Cerebellar nuclear complex (tissue), 1 donor: ENCODE data around the gene ALKBH2.
A peak's percentile ranks its signal among the peaks of the same experiment; 100 is the strongest.

Experiments
- DNase-seq, 2 experiments: peaks; one replicate each; lab custom pipeline; 2025; lab: John Stamatoyannopoulos, UW

The ALKBH2 gene

DNA sequence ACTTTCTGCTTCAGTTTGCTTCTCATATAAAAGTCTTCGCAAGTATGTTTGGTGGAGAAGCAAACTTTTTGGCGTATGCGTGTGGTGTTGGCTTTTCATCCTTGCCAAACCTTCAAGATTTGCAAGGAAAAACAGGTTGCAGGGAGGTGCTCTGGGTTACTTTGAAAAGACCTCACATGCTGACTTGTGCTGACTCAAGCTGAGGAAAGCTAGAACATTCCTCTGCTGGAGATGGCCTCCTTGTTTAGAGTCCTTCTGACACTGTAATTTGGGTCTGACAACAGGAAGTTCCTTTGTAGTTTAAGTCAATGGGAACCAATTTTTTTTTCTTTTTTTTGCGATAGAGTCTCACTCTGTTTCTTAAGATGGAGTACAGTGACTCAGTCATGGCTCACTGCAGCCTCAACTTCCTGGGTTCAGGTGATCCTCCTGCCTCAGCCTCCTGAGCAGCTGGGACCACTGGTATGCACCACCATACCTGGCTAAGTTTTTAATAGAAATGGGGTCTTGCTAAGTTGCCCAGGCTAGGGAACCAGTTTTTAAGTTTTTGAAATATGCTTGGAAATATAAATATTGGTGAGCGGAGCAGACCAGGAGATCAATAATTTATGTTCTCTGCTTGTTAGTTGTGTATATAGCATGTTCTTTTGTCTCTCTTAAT lies 20.5 kb upstream of the ALKBH2 start:
- no peak for DNase-seq

DNA sequence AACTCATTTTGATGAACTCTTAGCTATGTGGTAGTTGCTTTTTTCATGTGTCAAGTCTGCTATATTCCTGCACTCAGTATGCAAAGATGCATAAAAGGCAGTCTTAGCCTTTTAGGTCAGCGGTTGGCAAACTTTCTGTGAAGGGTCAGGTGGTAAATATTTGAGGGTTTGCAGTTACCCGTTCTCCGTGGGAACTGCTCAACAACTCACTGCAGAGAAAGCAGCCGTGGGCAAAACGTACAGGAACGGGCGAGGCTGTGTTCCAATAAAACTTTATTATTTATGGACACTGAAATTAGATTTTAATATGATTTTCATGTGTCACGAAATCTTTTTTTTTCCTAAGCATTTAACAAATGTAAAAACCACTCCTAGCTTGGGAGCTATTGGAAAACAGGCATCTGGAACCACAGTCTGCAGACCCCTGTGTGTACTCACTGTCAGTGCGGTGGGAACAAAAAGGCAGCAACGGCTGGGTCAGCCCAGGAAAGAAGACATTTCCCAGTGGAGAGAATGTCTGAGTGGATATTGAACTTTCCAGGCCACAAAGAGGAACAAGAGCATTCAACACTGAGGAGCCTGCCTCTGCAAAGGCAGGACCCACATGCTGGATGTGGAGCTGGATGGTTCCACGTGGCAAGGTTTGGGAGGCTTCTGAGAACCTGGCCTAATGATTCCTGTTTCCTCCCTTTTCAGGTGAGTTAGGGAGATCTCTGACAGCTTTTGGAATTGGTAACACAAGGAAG lies 19.6 kb upstream of the ALKBH2 start:
- no peak for DNase-seq

GRCh38 chr12:109110988-109111495 lies 17.8 kb upstream of the ALKBH2 start:
- no peak for DNase-seq

- DNase-seq, result no peak
Observed at GRCh38 chr12:109109746-109110350, 16.6 kb upstream of the ALKBH2 start.

DNA sequence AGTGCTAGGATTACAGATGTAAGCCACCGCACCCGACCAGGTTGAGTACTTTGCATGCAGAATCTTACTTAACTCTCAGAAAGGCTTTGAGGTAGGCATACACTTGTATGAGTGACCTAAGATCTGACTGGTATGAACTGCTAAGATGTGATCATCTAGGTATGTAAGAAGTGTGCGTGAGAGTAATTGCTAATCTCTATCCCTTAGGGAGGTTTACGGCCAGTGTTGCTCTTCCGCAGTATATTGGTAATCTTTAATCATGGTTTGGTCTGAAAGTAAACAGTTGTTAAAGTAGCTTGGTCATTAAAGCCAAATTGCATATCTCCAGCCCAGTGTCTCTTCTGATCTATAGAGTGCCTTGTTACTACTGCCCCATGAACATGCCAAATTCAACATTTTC lies 11.9 kb upstream of the ALKBH2 start:
- no peak for DNase-seq

DNA sequence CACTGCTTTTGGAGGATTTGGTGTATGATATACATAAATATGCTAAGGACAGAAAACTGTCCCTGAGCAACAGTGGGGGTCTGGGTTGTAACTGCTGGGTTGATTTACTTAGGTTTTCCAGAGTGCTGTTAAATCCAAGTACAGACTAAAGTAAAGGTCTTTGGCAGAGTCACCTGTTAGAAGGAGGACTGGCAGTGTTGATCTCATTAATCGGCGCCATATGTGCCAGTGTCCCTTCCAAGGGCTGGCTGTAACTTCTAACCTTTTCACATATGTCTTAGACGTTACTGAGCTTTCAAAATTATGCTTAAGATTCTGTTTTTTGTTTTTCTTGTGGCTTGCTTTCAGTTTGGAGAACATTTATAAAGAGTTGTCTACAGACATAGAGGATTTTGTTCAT lies 9.2 kb upstream of the ALKBH2 start:
- DNase-seq, result peak in 1 of 2 experiments; percentile 23

DNA sequence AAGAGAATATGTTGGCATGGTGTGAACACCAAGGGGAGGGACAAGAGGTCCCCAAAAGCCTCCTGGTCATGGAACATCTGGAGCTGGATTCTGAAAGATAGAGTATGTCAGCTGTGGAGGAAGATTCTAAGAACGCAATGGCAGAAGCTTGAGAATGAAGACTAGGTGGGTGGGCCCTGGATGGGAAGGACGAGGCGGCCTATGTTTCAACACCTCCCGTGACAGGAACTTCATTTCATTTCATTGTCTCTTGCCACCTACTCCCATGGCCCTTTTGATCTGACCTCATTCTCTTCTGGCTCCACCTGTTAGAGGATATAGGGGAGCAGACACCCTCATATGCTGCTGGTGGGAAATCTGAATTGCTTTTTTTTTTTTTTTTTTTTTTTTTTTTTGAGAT lies 7.5 kb upstream of the ALKBH2 start:
- no peak for DNase-seq

- no peak for DNase-seq
Observed at GRCh38 chr12:109099431-109100020, 6.3 kb upstream of the ALKBH2 start.

- no peak for DNase-seq
Observed at GRCh38 chr12:109098651-109099050, 5.4 kb upstream of the ALKBH2 start.

DNA sequence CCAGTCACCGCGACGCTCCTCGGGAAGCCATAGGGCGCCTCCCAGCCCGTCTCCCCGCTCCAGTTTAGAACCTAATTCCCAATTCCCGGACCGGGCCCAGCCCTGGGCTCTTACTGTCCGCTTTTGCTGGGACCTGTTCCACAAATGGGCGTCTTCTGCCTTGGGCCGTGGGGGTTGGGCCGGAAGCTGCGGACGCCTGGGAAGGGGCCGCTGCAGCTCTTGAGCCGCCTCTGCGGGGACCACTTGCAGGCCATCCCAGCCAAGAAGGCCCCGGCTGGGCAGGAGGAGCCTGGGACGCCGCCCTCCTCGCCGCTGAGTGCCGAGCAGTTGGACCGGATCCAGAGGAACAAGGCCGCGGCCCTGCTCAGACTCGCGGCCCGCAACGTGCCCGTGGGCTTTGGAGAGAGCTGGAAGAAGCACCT lies 4.9 kb upstream of the ALKBH2 start:
- DNase-seq, result no peak

DNA sequence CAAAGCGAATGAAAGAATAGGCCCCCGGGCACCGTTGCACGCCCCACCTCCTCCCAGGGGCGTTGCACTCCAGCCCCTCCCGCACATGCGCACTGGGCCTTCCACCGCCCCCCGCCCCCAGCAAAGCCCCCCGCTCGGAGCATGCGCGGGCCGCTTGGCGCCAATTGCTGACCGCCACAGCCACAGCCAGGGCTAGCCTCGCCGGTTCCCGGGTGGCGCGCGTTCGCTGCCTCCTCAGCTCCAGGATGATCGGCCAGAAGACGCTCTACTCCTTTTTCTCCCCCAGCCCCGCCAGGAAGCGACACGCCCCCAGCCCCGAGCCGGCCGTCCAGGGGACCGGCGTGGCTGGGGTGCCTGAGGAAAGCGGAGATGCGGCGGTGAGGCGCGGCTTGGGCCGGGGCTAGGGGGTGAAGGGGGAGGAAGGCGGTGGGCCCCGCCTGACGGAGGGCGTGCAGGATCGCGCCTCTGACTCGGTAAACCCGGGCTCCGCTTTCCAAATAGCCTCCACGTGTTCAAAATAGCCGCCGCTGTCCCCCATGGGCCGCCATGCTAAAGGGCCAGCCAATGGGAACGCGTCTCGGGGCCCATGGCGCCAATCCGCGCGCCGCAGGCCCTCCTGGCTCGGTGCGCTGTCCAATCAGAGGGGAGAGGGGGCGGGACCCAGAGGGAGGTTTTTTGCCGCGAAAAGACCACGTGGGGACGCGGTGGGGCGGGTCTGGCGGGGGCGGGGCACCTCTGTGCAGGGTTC lies 4.3 kb upstream of the ALKBH2 start, which contains the start of gene UNG:
TSS of gene UNG (plus strand) at position 163 of the 748 bp plus-strand sequence. CDS start at position 246, 83 bp downstream.
- DNase-seq, result peak; percentile 55 to 92

- no peak for DNase-seq
Observed at GRCh38 chr12:109097140-109097434, 3.8 kb upstream of the ALKBH2 start.

DNA sequence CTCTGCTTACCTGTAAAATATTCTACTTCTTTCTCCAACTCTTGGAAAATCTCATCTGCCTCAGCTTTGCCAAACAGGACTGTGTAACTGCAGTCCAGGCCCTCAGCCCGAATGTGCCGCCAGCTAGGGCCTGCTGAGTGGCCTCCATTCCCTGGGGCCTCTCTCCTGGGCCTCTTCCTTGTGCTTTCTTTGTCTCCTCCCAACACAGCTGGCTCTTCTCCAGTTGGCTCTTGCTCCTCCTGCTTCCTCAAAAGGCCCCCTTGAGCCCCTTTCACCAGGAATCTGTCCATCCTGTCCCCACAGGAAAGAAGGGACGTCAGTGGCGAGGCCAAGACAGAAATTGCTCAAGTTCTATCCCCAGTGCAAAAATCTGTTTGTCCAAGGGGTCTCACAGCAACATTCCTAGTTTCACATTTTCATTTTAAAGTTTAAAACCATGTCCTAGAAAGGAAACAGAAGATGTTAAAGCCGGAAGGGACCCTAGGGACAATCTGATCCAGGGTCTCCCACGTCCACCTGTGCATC lies 713 bp downstream of the ALKBH2 start:
- no peak for DNase-seq

DNA sequence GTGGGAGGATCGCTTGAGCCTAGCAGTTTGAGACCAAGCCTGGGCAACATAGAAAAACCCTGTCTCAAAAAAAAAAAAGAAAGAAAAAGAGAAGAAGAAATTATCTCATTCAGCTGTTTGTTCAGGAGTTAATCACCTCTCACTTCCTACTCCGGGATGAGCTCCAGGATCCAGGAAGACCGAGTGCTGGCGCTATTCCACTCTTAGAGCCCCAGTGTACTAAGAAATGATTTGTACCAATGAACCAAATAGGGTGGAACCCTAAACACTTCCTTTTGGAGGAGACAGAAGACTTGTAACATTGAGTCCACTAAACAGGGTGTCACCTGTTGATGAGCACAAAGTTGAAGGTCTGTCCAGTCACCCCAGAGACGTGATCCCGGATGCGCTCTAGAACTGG lies 3.6 kb downstream of the ALKBH2 start:
- no peak for DNase-seq

DNA sequence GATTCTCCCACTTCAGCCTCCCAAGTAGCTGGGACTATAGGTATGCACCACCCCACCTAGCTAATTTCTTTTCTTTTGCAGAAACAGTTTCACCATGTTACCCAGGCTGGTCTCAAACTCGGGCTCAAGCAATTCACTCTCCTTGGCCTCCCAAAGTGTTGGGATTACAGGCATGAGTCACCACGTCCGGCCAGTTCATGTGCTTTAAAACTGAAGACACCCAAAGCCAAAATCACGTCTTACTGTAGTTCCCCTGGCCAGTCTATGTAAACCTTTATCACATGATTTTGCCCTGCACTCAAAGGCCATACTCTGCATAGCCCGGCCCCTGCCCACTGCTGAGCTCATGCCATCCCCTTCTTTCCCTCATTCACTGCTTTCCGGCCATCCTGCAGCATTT lies 4.5 kb downstream of the ALKBH2 start:
- no peak for DNase-seq

DNA sequence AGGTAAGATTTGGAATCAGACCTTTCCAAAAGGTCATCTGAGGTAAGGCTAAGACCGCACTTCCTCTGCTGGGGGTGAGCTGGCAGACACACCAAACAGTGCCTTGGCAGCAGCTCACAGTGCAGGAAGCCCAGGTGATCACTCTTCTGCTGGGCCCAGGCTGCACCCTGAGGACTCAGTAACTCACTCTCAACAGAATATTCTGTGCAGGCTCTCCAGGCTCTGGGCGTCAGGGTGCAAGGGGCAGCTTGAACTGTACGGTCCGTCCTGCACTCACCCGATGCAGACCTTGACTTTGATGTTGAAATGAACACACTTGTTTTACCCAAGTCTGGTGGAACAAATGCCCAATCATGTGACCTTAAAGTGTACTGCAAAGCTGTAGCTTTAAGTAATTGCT lies 6.0 kb downstream of the ALKBH2 start:
- DNase-seq, result no peak

GRCh38 chr12:109085590-109085989 lies 7.7 kb downstream of the ALKBH2 start:
- no peak for DNase-seq

DNA sequence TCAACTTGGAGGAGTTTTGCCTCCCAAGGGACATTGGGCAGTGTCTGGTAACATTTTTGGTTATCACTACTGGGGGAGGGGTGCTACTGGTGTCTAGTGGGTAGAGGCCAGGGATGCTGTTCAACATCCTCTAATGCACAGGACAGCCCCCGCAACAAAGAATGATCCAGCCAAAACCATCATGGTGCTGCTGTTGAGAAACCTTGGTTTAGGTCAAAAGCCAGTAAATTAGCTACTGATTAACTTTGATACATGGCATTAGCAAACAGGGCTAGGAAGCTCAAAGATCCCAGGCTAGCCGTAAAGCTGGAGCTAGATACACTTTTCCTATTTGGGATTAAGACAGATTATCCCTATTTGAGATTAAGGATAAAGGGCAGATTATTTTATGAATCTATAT lies 8.8 kb downstream of the ALKBH2 start:
- no peak for DNase-seq

GRCh38 chr12:109082751-109083150 lies 10.5 kb downstream of the ALKBH2 start:
- DNase-seq, result no peak

GRCh38 chr12:109074866-109075265 lies 18.4 kb downstream of the ALKBH2 start:
- no peak for DNase-seq

GRCh38 chr12:109069307-109070271 lies 23.7 kb downstream of the ALKBH2 start:
- DNase-seq, result no peak
